Stimulated activated CD8-positive, alpha-beta memory T cell treated with anti-CD3 and anti-CD28 coated beads, Interleukin-12 subunit alpha, Interleukin-12 subunit beta, amount 100 ng/mL, for 1 hour (primary cell): ENCODE measurements around the gene SGCG.
"Not testable (repeated sequence)": the region's sequence is repeated elsewhere in the genome, so short reads cannot be mapped to it uniquely, and the experiment has no call there.

Source experiments
- DNase-seq: peaks from one replicate; pipeline ENCODE4 v3.0.0-alpha.2; 2020; ENCODE audit warnings: low read depth

The SGCG gene

GRCh38 chr13:23212671-23213070, 31.9 kb downstream of the SGCG start:
- no peak for DNase-seq

DNA sequence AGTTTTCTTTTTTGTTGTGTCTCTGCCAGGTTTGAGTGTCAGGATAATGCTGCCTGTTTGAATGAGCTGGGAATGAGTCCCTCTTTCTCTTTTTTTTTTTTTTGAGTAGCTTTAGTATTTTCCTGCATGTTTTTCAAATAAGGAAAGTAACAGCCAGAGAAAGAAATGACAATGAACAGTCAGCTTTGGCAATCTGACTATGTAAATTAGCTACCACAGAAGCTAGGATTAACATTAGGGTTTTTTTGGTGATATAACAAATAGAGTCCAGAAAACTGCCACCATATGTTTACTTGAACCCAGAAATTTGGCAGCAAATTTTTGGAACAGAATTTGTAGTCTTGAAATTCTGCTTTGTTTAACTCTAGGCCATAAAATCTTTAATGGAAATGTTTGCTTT, 50.5 kb downstream of the SGCG start:
- DNase-seq: no peak

DNA sequence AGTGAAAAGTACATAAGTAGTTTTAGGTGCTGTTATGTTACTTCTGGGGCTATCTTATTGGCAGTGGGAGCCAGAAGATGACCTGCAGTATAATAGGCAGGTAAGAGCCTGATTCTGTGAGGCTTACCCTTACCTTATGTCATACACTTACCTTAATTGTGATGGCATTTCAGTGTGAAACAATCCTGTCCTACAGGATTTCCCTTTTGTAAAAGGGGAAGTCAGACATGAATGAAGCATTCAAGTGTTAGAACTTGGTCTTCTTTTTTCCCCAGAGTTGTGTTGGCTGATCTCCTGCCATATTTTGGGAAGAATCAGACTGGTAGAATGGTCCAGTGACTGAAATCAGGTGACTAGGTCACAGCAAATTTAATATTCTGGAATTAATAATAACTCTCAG, 55.2 kb downstream of the SGCG start:
- no peak for DNase-seq

DNA sequence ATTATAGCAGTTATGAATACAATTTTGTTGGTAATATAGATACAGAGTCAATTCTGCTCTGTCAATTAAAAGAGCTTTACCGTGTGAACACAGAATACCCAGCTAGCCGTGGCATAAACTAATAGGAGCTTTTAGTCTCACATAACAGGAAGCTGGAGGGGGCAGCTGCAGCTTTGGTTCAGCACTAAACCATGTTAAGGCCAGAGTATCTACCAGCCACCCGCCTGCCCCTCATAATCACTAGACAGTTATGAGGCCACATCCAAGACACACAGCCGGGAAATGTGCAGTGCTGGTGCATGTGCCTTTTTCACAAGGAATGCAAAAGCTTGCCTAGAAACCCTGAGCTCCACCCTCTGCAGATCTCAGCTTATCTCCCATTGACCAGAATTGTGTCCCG, 62.3 kb downstream of the SGCG start:
- DNase-seq: no peak

- DNase-seq: not testable (repeated sequence)
Measured at GRCh38 chr13:23248410-23248809, 67.6 kb downstream of the SGCG start.

DNA sequence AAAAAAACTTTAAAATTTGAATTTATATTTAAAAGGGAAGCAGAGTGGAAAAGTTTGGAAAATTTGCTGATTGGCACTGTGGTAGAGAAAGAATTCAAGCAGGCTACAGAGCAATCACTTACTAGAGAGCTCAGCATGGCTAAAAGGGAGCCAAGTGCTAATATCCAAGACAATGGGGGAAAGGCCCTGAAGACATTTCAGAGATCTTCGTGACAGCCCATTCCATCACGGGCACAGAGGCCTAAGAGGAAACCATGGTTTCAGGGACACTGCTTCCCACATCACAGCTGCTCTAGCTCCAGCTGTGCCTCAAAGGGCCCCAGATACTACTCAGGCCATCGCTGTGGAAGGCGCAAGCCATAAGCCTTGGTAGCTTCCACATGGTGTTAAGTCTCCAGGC, 73.7 kb downstream of the SGCG start:
- no peak for DNase-seq

- no peak for DNase-seq
Measured at GRCh38 chr13:23267571-23267970, 86.8 kb downstream of the SGCG start.

- DNase-seq: no peak
Measured at GRCh38 chr13:23268441-23268840, 87.7 kb downstream of the SGCG start.

DNA sequence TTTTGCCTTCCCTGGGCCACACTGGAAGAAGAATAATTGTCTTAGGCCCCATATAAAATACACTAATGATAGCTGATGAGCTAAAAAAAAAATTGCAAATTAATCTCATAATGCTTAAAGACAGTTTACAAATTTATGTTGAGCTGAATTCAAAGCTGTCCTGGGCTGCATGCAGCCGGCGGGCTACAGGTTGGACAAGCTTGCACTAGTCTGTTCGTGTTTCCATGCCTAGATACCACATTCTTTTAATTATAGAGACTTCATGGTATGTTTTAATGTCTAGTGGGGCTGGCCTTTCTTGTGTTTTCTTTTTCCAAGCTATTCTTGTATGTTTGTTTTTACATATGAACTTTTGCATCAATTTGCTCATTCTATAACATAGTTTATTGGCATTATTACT, 90.6 kb downstream of the SGCG start:
- DNase-seq: no peak

- DNase-seq: no peak
Measured at GRCh38 chr13:23273498-23273897, 92.7 kb downstream of the SGCG start.

DNA sequence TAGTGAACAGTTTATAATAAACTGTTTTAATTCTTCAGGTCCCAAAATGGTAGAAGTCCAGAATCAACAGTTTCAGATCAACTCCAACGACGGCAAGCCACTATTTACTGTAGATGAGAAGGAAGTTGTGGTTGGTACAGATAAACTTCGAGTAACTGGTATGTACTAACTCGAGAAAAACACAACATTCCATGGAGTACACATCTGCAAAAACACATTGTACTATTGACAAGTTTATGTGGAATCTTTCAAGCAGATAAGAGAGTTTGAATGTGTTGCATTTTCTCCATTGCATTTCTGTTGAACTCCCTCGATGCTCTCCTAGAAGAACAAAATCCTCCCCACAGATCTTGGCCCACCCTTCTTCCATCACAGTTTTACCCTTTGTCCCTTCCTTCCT, 98.5 kb downstream of the SGCG start:
- no peak for DNase-seq

DNA sequence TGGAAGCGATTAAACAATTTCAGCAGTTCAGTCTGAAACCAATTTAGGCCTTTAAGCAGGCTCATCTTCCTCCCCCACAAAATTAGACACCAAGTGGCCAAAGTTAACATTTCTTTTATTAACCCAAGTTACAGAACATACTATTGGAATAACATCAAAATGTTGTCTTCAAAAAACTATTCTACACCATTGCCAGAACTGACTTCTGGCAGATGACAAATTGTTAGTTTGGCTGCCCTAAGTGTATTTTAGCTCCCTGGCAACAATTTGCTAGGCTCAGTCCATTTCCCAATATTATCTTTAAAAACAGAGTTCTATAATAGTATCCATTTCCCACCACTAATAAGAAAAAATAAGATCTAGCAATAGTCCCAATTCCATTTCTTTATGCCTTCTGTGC, 107.8 kb downstream of the SGCG start:
- DNase-seq: no peak

DNA sequence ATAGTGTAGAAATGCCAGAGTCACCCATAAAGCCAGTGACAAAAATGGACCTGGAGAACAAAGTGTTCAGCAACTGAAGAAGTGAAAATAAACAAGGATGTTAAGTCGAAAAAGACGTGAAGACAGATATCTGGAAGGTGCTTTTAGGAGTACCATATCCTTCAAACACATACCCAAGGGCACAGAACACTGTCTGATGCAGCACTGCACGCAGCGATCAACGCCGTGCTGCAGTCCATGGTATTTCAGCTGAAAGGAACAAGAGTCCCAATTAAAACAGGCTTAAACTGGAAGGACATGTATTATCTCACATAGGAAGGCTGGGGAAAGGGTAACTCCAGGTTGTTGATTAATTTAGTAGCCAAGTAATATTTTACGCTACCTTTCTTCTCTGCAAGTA, 108.2 kb downstream of the SGCG start:
- no peak for DNase-seq

DNA sequence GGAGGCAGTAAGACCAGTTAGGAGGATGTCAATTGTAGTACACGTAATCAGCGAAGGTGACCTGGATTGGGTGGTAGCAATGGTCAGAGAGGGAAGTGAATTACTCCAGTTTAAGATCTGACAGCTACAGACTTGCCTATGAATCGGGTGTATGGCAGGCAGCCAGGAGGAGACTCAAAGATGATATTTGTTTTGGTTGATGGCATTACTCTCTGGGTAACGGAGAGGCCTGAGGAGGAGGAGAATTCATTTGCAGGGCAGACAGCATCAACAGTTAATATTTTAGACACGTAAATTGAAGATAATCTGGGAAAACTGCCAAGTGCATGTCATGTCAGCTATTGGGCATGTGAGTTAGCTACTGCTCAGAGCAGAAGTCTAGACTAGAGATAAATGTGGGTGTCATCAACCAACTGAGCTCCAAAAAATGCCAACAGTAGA, 109.2 kb downstream of the SGCG start:
- no peak for DNase-seq

GRCh38 chr13:23292586-23292985, 111.8 kb downstream of the SGCG start:
- DNase-seq: no peak

GRCh38 chr13:23314837-23315236, 134.1 kb downstream of the SGCG start:
- DNase-seq: not testable (repeated sequence)

- no peak for DNase-seq
Measured at GRCh38 chr13:23319883-23320224, 139.1 kb downstream of the SGCG start.

DNA sequence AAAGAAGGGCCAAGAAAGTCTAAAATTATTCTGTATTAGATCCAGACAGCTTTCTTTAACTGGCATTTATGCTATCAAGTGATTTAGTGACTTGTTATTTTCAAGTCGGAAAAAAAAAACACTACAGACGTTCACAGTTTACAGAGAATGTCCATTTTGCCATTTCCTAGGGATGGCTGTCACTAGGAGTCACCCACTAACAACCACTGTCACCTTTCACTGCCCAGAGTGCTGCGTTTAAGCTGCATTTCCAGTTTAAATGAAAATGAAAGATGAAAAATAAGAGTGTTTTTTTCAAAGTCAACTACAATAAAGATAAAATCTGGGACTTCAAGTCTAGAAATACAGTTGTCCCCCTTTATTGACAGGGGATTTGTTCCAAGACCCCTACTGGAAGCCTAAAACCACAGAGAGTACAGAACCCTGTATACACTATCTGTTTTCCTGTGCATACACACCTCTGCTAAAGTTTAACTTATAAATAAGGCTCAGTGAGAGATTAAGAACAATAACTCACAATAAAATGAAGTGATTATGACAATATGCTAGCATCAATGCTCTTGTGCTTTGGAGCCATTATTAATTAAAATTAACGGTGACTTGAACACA, 140.3 kb downstream of the SGCG start:
- no peak for DNase-seq

- no peak for DNase-seq
Measured at GRCh38 chr13:23321535-23322241, 140.9 kb downstream of the SGCG start.

DNA sequence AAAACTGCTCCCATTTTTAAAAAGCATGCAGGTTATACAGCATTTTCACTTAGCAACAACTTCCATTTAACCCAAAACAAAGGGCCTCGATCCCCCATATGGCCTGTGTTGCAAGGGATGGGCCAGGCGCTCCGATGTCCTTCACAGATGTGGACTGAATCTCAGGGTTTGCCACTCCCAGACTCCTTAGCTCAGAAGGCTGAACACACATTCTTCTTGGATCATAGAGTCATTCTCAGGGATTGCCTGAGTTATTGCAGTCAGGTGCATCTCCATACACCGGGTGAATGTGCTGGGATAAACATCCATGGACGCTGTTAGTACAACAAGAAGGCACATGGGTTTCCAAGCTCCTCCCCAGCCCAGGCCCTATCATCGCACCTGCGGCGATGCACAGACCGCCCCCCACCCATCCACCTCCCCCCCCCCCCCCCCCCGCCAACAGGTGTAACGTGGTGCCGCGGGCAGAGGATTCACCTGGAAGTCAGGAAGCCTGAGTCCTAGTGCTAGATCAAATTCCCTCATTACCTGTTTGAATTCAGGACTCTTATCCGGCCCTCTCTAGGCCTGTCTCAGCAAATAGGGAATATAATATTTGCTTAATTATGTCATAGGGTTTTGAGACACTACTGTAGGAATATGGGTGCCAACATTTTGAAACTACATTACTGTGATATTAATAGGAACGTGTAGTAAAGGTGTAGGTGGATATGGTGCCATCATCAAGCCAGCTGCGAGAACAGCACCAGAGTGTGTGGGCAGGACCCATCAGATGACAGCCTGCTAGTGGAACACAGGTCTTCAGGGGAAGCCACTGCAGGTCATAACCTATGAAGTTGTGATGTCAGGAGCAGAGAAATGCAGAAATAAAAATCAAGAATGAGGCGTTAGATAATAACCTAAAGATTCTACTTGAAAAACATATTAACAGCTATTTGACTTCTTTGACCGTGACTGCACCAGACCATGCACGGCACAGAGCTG, 141.9 kb downstream of the SGCG start:
- DNase-seq: no peak

DNA sequence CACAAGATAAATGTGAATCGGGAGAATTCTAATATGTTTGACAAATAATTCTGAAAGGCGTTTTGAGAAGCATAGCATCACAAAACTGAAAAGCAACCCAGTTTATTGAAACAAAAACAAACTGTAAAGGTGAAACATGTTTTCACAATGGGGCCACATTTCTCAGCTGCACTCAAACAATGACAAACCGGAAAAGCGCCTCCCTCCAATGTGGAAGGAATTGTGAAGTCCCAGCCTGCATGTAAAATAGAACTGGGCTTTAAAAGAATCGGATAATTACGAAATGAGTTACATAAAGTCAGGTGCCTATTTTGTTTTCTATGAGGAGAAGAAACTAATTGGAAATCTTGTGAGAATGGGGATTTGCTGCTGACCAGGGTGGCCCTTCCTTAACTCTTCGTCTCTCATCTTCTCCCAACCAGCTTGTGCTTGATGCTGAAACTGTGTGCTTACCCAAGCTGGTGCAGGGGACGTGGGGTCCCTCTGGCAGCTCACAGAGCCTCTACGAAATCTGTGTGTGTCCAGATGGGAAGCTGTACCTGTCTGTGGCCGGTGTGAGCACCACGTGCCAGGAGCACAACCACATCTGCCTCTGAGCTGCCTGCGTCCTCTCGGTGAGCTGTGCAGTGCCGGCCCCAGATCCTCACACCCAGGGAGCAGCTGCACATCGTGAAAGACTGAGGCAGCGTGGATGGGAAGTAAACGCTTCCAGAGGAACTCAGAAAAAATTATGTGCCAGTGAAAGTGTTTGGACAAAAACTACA, 143.3 kb downstream of the SGCG start:
- DNase-seq: no peak

- DNase-seq: no peak
Measured at GRCh38 chr13:23325191-23325590, 144.4 kb downstream of the SGCG start.
